BLaER1 (cell line): ENCODE results near the gene NPAS3.

ENCODE experiments used
- H3K27ac ChIP-seq: shearing (Covaris generic); formaldehyde crosslinking; 2 replicates; pipeline ENCODE4 v1.8.1; 2022
- H3K27me3 ChIP-seq: shearing (Covaris generic); formaldehyde crosslinking; 2 replicates; pipeline ENCODE4 v1.8.1; 2022
- H3K36me3 ChIP-seq: shearing (Covaris generic); formaldehyde crosslinking; 2 replicates; pipeline ENCODE4 v1.8.1; 2022
- H3K4me1 ChIP-seq: shearing (Covaris generic); formaldehyde crosslinking; 2 replicates; pipeline ENCODE4 v1.8.1; 2022
- H3K4me2 ChIP-seq: shearing (Covaris generic); formaldehyde crosslinking; 2 replicates; pipeline ENCODE4 v1.8.1; 2022
- H3K4me3 ChIP-seq: shearing (Covaris generic); formaldehyde crosslinking; 2 replicates; pipeline ENCODE4 v1.8.1; 2022
- H3K9ac ChIP-seq: shearing (Covaris generic); formaldehyde crosslinking; 2 replicates; pipeline ENCODE4 v1.8.1; 2022
- H3K9me3 ChIP-seq: shearing (Covaris generic); formaldehyde crosslinking; 2 replicates; pipeline ENCODE4 v1.8.1; 2022
- H4K20me1 ChIP-seq: shearing (Covaris generic); formaldehyde crosslinking; 2 replicates; pipeline ENCODE4 v1.8.1; 2022
- Cebpa-rat ChIP-seq: shearing (Covaris generic); IDR thresholded peaks from 2 replicates; pipeline ENCODE4 v1.8.1; 2022

NPAS3 gene

GRCh38 chr14:33786091-33786825, 847.6 kb downstream of the NPAS3 start:
- Histone ChIP-seq H3K9ac (no peak overlapping the region), H4K20me1 (no peaks in the 10 kb centered on the region), H3K9me3 (no peaks in the 10 kb centered on the region), H3K27me3 (no peaks in the 10 kb centered on the region), H3K36me3 (no peaks in the 10 kb centered on the region), H3K27ac (no peak overlapping the region), H3K4me3 (no peak overlapping the region), H3K4me1 (peaks cover 5% of the 10 kb centered on the region), H3K4me2 (no peak overlapping the region)
- TF ChIP-seq Cebpa-rat = no peak

GRCh38 chr14:33788161-33788560, 849.5 kb downstream of the NPAS3 start:
- Histone ChIP-seq H3K9me3 (no peaks in the 10 kb centered on the region), H3K4me3 (no peak overlapping the region), H3K36me3 (no peaks in the 10 kb centered on the region), H3K4me1 (peaks cover 6% of the 10 kb centered on the region), H4K20me1 (no peaks in the 10 kb centered on the region), H3K27ac (no peak overlapping the region), H3K9ac (no peak overlapping the region), H3K4me2 (no peak overlapping the region), H3K27me3 (no peaks in the 10 kb centered on the region)
- TF ChIP-seq Cebpa-rat = no peak

GRCh38 chr14:33790996-33791395, 852.3 kb downstream of the NPAS3 start:
- H3K4me2 ChIP-seq = peak overlapping the region; percentile 57
- H3K9me3 ChIP-seq = no peaks in the 10 kb centered on the region
- H3K4me3 ChIP-seq = no peak overlapping the region
- no peaks in the 10 kb centered on the region for H3K36me3 ChIP-seq
- H3K27ac ChIP-seq = no peak overlapping the region
- TF ChIP-seq Cebpa-rat = no peak
- H4K20me1 ChIP-seq = no peaks in the 10 kb centered on the region
- peaks cover 6% of the 10 kb centered on the region for H3K4me1 ChIP-seq
- H3K9ac ChIP-seq = no peak overlapping the region
- H3K27me3 ChIP-seq = no peaks in the 10 kb centered on the region

GRCh38 chr14:33792009-33792719, 853.5 kb downstream of the NPAS3 start:
- Histone ChIP-seq H3K9me3 (no peaks in the 10 kb centered on the region), H3K27ac (no peak overlapping the region), H3K4me2 (no peak overlapping the region), H3K9ac (no peak overlapping the region), H4K20me1 (no peaks in the 10 kb centered on the region), H3K27me3 (no peaks in the 10 kb centered on the region), H3K36me3 (no peaks in the 10 kb centered on the region), H3K4me3 (no peak overlapping the region), H3K4me1 (peaks cover 6% of the 10 kb centered on the region)
- TF ChIP-seq Cebpa-rat = no peak

- Histone ChIP-seq H3K27ac (no peak overlapping the region), H3K4me2 (peak overlapping the region; percentile 25; the same call in 1 of the 2 replicates), H3K27me3 (no peaks in the 10 kb centered on the region), H3K36me3 (no peaks in the 10 kb centered on the region), H3K9ac (no peak overlapping the region), H3K4me3 (no peak overlapping the region), H4K20me1 (no peaks in the 10 kb centered on the region), H3K4me1 (peaks cover 6% of the 10 kb centered on the region), H3K9me3 (no peaks in the 10 kb centered on the region)
- TF ChIP-seq Cebpa-rat = no peak
Observed at GRCh38 chr14:33792720-33793368, 854.2 kb downstream of the NPAS3 start.

GRCh38 chr14:33793398-33794110, 854.9 kb downstream of the NPAS3 start:
- Histone ChIP-seq H3K36me3 (no peaks in the 10 kb centered on the region), H3K27me3 (no peaks in the 10 kb centered on the region), H3K9ac (no peak overlapping the region), H3K9me3 (no peaks in the 10 kb centered on the region), H3K27ac (no peak overlapping the region), H4K20me1 (no peaks in the 10 kb centered on the region), H3K4me2 (no peak overlapping the region), H3K4me3 (no peak overlapping the region), H3K4me1 (peaks cover 6% of the 10 kb centered on the region)
- no peak for TF ChIP-seq Cebpa-rat

GRCh38 chr14:33794791-33795305, 856.2 kb downstream of the NPAS3 start:
- no peaks in the 10 kb centered on the region for H3K27me3 ChIP-seq
- no peak overlapping the region for H3K4me3 ChIP-seq
- peaks cover 5% of the 10 kb centered on the region for H3K9me3 ChIP-seq
- no peak for TF ChIP-seq Cebpa-rat
- no peak overlapping the region for H3K27ac ChIP-seq
- H3K36me3 ChIP-seq = no peaks in the 10 kb centered on the region
- H3K4me1 ChIP-seq = peaks cover 6% of the 10 kb centered on the region
- H4K20me1 ChIP-seq = no peaks in the 10 kb centered on the region
- no peak overlapping the region for H3K4me2 ChIP-seq
- H3K9ac ChIP-seq = no peak overlapping the region

- TF ChIP-seq Cebpa-rat = no peak
- H3K4me3 ChIP-seq = no peak overlapping the region
- no peaks in the 10 kb centered on the region for H3K27me3 ChIP-seq
- H3K9me3 ChIP-seq = peaks cover 15% of the 10 kb centered on the region
- no peak overlapping the region for H3K27ac ChIP-seq
- H4K20me1 ChIP-seq = no peaks in the 10 kb centered on the region
- no peak overlapping the region for H3K9ac ChIP-seq
- H3K4me2 ChIP-seq = no peak overlapping the region
- H3K4me1 ChIP-seq = peaks cover under 1% of the 10 kb centered on the region; the same call in 1 of the 2 replicates
- H3K36me3 ChIP-seq = no peaks in the 10 kb centered on the region
Observed at GRCh38 chr14:33796356-33796755, 857.7 kb downstream of the NPAS3 start.

- H3K9me3 ChIP-seq = peaks cover 15% of the 10 kb centered on the region
- H4K20me1 ChIP-seq = no peaks in the 10 kb centered on the region
- H3K36me3 ChIP-seq = no peaks in the 10 kb centered on the region
- H3K4me1 ChIP-seq = no peaks in the 10 kb centered on the region
- H3K4me2 ChIP-seq = no peak overlapping the region
- TF ChIP-seq Cebpa-rat = no peak
- no peak overlapping the region for H3K9ac ChIP-seq
- no peak overlapping the region for H3K4me3 ChIP-seq
- H3K27ac ChIP-seq = no peak overlapping the region
- no peaks in the 10 kb centered on the region for H3K27me3 ChIP-seq
Observed at GRCh38 chr14:33799705-33800570, 861.3 kb downstream of the NPAS3 start.
